SU-DHL-6 (cell line): Measurements from ENCODE around the gene LAMA2.

ENCODE experiments used
- EZH2phosphoT487 ChIP-seq: fragments of 200-600 bp; sonication (generic), shearing (Covaris generic); conservative IDR thresholded peaks from 2 replicates; pipeline ENCODE4 v1.6.1; 2018; ENCODE audit warnings: mild to moderate bottlenecking, antibody characterized with exemption, low read length, moderate library complexity, mixed read lengths
- TF ChIP-seq, protein P1 (sequence below): fragments of 200-600 bp; sonication (generic); IDR thresholded peaks from one replicate; pipeline ENCODE4 v1.5.1; 2017; ENCODE audit warnings: antibody characterized with exemption, mild to moderate bottlenecking, low read length, moderate library complexity; ENCODE audit not compliant: insufficient read depth, poor library complexity, severe bottlenecking

DNA sequence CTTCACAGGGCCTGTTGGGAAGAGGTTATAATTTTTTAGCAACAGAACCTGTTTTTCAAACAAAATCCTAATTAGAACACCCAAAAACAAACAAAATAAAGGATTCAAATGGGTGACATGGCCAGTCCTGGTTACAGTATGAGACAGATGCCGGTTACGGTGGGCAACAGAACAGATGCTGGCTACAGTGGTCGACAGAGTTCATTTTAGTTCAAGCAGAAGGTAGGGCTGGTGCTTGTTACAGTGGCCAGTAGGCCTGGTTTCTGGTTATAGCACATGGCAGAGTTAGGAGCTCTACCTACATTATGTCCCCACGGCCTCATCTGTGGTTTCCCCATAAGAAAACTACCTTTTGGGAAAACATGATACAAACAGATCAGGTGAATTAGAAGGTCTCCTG is 327.7 kb downstream of the LAMA2 start:
- TF ChIP-seq, protein P1, sequence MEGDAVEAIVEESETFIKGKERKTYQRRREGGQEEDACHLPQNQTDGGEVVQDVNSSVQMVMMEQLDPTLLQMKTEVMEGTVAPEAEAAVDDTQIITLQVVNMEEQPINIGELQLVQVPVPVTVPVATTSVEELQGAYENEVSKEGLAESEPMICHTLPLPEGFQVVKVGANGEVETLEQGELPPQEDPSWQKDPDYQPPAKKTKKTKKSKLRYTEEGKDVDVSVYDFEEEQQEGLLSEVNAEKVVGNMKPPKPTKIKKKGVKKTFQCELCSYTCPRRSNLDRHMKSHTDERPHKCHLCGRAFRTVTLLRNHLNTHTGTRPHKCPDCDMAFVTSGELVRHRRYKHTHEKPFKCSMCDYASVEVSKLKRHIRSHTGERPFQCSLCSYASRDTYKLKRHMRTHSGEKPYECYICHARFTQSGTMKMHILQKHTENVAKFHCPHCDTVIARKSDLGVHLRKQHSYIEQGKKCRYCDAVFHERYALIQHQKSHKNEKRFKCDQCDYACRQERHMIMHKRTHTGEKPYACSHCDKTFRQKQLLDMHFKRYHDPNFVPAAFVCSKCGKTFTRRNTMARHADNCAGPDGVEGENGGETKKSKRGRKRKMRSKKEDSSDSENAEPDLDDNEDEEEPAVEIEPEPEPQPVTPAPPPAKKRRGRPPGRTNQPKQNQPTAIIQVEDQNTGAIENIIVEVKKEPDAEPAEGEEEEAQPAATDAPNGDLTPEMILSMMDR = no peak
- no peak for TF ChIP-seq EZH2phosphoT487
